Stimulated activated CD4-positive, alpha-beta T cell treated with anti-CD3 and anti-CD28 coated beads, Interleukin-12 subunit alpha, Interleukin-12 subunit beta, amount 100 ng/mL, for 48 hours (primary cell): ENCODE measurements around the gene USP43.

Experiments
- DNase-seq, 3 donors: peaks; one replicate each; pipeline ENCODE4 v3.0.0-alpha.2; 2020; ENCODE audit warnings: low read depth in 2 of 3, low spot score in 1 of 3

Gene USP43

GRCh38 chr17:9771465-9771864 lies 126.1 kb downstream of the USP43 start:
- DNase-seq = no peak

GRCh38 chr17:9772658-9773057 lies 127.3 kb downstream of the USP43 start:
- DNase-seq = no peak

GRCh38 chr17:9776911-9777310 lies 131.6 kb downstream of the USP43 start:
- no peak for DNase-seq
